ENCODE data around the gene IGFALS.

IGFALS gene

DNA sequence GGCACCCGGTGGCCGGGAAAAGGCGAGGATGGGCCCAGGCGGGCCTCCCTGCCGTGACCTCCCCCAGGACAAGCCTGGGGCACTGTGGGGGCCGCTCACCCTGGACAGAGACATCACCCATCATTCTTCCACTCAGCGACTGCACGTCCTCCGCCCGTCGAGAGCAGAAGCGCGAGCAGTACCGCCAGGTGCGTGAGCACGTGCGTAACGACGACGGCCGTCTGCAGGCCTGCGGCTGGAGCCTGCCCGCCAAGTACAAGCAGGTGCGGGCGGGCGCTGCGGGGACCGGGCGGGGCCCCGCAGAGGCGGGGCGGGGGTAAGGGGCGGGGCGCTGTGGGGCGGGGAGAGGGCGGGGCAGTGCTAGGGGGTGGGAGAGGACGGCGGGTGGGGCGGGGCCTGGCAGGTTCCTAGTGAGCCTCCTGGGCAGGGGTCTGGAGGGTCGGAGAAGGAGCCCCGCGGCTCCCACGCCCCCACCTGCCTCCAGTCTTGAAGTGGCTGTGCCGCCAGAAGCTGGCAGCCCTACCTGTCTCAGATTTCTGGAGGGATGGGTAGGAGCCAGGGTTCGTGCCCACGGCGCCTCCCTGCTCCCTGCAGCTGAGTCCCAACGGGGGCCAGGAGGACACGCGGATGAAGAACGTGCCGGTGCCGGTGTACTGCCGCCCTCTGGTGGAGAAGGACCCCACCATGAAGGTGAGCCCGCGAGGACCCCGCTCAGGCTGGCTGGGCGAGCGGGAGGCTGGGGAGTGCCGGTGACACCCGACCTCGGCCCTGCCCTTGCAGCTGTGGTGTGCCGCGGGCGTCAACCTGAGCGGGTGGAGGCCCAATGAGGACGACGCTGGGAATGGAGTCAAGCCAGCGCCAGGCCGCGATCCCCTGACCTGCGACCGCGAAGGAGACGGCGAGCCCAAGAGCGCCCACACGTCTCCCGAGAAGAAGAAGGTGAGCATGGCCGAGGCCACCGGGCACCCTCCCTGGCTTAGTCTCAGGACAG lies 29.7 kb downstream of the IGFALS start:
- no peak for DNase-seq

DNA sequence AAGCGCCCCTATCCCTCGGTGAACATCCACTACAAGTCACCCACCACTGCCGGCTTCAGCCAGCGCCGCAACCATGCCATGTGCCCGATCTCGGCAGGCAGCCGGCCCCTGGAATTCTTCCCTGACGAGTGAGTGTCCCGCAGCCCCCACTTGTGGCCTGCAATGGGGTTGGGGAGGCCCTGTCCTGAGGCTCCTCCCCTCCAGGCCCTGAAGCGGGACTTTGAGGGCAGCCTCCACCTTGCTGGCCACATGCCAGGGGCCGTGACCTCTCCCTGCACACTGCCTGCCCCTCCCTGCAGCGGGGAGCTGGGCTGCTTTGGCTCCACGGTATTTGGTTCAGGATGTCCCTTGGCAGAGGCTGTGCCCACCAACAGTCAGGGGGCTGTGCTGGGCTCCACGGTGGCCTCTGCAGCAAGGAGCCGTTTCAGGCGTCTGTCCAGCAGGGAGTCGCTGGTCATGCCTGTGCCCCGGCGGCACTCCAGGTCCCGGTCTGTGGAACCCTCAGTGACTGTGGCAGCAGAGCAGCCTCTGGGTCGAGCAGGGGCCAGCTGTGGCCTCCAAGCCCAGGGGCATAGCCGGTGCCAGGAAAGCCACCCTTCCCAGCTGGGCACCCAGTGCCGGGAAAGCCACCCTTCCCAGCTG lies 30.5 kb downstream of the IGFALS start:
- DNase-seq = no peak

GRCh38 chr16:1762196-1762878 lies 31.2 kb downstream of the IGFALS start:
- no peak for DNase-seq

DNA sequence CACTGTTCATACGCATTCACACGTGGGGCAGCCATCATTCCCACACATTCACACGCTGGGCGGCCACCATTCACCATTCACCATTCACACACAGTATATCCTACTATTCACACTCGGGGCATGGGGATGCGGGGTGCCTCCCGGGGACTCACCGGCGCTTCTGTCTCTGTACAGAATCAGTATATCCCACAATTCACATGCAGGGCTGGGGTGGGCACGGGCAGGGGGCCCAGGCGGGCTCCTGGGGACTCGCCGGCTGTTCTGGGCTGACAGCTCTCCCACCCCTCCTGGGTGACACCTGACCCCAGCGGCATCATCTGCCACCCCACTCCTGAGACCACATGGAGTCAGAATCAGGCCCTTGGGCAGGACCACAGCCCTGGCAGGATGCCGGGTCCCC lies 31.8 kb downstream of the IGFALS start:
- DNase-seq = no peak

- DNase-seq = no peak
Observed at GRCh38 chr16:1760911-1761310, 32.6 kb downstream of the IGFALS start.

DNA sequence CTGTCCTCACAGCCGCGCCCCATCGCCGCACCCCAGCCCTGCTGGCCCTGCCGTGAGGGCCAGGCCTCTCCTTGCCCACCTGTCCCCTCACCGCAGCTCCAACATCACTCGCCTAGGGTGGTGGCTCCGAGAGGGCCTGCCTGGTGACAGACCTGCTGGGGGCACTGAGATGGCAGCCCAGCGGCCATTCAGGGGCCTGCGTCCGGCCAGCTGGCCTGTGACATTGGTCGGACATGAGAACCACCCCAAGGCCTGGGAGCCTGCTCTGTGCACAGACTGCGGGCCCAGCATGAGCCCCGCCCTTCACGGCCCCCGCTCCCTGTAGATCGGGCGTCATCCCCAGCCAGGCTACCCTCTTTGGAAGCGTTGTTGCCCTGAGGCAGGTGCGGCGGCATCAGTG lies 34.0 kb downstream of the IGFALS start:
- no peak for DNase-seq

DNA sequence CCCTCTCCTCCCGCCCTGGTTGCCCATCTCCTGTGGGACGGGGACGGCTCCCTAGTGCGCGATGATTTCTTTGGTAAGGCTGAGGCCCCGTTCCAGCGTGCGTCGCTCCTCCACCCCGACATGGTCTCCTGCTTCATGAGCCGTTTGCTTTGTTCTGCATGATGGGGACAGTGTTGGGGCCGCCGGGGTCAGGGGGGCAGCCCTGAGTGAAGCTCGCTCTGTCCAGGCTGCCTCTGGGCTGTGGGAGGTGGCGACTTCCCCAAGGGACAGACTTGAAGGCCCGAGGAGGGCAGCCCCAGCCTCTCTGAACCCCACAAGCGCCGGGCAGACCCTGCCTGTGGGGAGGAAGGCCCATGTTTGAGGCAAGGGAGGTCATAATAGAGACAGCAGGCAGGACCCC lies 34.6 kb downstream of the IGFALS start:
- DNase-seq = no peak

GRCh38 chr16:1757714-1758461 lies 35.6 kb downstream of the IGFALS start:
- DNase-seq = no peak

DNA sequence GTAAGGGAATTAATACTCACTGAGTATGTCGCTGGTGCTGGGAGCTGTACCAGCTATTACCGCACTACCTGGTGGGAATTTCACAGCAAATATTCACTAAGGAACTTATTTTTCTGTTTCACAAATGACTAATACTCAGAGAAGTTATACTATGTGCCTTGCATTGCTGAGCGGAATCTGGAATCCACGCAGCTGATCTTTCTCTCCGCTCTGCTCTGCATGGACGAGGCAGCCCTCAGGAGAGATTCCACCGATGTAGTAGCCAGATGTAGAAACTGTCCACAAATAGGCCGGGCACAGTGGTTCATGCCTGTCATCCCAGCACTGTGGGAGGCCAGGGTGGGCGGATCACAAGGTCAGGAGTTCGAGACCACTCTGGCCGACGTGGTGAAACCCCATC lies 39.3 kb downstream of the IGFALS start:
- no peak for DNase-seq

- DNase-seq = no peak
Observed at GRCh38 chr16:1752853-1753252, 40.7 kb downstream of the IGFALS start.

DNA sequence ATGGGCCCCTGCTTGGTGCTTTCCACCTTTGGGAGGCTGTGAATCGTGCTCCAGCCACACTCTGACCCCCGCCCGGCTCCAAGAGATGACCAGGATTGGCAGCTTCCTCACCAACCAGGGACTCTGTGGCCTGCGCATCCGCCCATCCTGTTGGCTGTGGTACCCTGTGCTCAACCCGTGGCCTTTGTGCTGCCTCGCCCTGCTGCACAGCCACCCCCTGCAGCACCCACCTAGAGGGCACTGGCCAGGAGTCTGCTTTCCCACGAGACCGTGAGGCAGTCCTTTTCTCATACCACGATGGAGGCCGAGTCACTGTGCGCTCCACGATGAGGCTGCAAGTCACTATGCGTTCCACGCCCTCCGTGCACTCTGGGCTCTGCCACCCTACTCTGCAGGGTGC lies 41.6 kb downstream of the IGFALS start:
- no peak for DNase-seq

DNA sequence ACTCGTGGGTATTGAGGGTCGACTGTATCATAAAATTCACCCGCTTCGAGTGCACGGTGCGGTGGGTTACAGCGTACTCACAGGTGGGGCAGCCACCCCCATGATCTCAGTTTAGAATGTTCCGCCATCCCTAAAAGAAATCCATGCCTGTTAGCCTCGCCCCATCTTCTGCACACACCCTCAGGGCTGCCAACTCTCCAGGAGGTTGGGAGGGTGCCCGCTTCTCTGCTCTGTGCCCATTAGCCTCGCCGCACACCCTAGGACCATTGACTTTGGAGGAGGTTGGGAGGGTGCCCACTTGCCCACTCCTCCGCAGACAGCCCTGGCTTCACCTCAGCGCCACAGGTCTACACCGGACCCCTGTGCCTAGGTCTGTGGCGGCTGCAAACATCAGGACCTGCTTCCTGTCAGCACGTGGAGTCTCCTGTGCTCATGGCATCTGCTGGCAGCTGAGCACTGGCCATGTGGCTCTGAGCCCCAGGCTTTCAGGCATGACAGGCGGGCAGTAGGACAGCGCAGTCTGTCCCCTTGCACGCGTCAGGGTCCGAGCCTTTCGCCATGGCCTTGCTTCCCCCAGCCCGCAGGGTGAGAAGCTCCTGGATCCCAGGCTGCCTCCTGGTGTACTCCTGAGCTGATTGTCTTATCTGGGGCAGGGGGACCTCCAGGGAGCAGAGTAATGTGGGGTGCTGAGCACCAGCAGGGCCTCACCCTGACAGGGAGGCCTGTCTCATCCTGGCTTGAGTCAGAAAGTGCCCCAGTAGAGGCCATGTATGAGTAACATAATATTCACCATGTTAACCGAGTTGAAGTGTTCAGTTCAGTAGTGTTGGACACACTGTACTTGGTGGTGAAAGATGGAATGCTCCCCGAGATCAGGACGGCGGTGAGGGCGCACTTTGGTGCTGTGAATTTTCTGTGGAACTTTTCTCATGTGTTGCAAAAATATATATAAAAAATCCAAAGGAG lies 44.1 kb downstream of the IGFALS start:
- no peak for DNase-seq

DNA sequence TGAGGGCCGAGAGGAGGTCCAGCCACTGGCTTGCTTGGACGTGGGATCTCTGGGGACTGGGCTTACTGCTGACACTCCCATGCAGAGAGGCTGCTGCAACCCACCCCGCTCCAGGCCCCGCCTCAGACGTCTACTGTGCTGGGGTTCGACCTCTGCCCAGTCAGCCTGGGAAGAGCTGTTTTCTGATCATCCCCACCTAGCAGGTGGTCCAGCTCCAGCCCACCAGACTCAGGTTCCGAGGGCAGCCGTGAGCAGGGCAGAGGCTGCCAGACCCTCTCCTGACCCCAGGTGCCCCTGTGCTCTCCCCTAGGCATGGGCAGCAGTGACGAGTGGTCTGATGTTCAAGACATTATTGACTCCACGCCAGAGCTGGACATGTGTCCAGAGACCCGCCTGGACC lies 45.6 kb downstream of the IGFALS start:
- DNase-seq = no peak

DNA sequence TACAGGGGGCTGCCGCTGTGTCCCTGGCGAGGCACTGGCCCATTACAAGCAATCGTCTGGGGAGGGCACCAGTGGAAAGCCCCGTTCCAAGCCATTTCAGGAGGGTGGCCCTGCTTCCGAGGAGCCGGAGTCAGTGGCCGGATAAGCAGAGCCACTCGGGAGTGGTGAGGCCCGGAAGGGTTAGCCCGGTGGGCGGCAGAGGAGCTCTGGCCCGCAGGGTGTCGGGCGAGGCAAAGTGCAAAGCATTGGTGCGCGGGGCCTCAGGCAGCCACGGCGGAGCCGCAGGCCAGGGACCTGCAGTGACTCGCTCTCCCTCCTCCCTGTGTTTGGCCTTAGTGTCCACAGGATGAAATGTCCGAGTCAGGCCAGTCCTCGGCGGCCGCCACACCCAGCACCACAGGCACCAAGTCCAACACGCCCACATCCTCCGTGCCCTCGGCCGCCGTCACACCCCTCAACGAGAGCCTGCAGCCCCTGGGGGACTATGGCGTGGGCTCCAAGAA lies 46.8 kb downstream of the IGFALS start:
- DNase-seq = no peak

DNA sequence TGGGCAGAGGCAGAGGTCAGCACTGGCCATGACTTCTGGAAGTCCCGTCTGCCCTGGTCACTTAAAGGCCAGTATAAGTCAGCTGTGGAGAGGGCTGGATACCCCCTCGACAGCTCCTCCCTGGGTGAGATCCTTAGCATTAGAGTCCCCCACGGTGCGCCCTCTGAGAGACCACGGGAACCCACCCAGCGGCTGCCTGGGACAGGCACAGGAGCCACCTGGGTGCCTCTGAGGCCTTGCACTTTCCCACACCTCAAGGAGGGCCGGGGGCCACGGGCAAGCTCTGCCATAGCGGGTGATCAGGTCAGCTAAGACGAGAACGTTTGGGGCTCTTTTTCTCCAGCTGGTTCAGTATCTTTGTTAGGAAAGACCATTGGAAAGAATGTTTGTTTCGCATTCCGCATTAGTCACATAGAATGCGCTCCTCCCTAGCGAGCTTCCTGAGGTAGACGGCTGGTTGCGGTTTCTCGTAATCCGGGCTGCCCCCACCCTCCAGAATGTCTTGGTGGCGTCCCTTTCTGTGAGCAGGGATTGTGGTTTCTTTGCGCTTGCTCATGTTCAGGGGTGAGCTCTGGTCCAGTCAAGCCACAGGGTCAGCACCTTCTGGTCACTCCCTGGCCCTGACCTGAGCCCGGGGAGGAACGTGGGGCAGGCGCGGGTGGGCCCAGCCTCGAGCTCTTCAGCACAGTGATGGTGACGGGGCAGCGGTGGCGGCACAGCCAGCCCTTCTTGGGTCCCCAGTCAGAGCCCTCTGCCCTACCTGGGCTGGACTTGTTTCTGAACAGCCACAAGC lies 47.4 kb downstream of the IGFALS start:
- DNase-seq = no peak

DNA sequence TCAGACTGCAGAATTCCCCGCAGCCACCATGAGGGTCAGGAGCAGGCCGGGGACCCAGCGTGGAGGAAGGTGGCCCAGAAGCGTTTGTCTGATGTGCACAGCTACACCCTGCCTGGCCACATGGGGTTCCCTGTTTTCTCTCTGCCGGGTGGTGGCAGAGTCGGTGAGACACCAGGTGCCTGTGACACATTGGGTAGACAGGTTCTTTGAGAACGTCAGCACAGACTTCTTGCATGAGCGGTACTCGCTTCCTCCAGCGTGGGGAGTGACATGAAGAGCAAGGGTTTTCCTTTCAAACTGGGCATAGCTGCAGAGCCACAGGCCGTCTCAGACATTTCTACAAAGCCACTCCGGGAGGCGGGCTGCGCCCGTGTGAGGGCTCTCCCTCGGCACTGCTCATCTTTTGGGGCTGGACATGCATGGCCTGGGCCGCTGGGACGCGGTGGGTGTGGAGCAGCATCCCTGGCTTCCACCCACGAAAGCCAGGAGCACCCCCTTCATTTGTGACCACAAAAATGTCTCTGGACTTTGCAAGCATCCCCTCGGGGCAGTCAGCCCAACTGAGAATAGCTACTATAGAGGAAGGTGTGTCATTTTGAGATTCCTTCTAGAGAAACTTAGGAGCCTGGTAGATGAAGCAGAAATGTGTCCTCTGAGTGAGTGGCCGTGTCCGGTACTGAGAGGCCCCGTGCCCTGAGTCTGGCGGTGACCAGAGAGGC lies 48.2 kb downstream of the IGFALS start:
- DNase-seq = no peak

- no peak for DNase-seq
Observed at GRCh38 chr16:1744338-1744840, 49.1 kb downstream of the IGFALS start.

GRCh38 chr16:1743376-1744337 lies 49.8 kb downstream of the IGFALS start:
- no peak for DNase-seq

All from activated naive CD4-positive, alpha-beta T cell (primary cell).